ENCODE data around the gene PCYOX1L. TPM values are rescaled to one million over a fixed set of nuclear protein-coding genes. Genes with fewer than 3 reads are reported as not detected.

PCYOX1L gene
- total RNA-seq, 1 donor from 2014 or later: 11.9 TPM

GRCh38 chr5:149416987-149417710, 59.3 kb downstream of the PCYOX1L start:
- no peak for TF ChIP-seq CTCF (IDR thresholded peaks at IDR 0.05; ENCODE audit: insufficient read depth, low read length, poor library complexity, severe bottlenecking)

GRCh38 chr5:149417711-149418368, 60.0 kb downstream of the PCYOX1L start:
- no peaks in the 10 kb centered on the region for H3K27me3 ChIP-seq (ENCODE audit: control insufficient read depth, insufficient read depth, low read length)
- TF ChIP-seq CTCF (IDR thresholded peaks at IDR 0.05; ENCODE audit: insufficient read depth, low read length, poor library complexity, severe bottlenecking): no peak
- H3K4me3 ChIP-seq (ENCODE audit: low read depth, low read length): no peak overlapping the region
- no peaks in the 10 kb centered on the region for H3K36me3 ChIP-seq (ENCODE audit: control insufficient read depth, insufficient read depth, low read length)
- no peak for DNase-seq (ENCODE audit: low read depth)

More at GRCh38 chr5:149416987-149417710, 59.3 kb downstream of the PCYOX1L start:
- no peak for DNase-seq (ENCODE audit: low read depth)
- H3K36me3 ChIP-seq (ENCODE audit: control insufficient read depth, insufficient read depth, low read length): no peaks in the 10 kb centered on the region
- H3K4me3 ChIP-seq (ENCODE audit: low read depth, low read length): no peak overlapping the region
- H3K27me3 ChIP-seq (ENCODE audit: control insufficient read depth, insufficient read depth, low read length): no peaks in the 10 kb centered on the region

- H3K27me3 ChIP-seq (ENCODE audit: control insufficient read depth, insufficient read depth, low read length): no peaks in the 10 kb centered on the region
- TF ChIP-seq CTCF (IDR thresholded peaks at IDR 0.05; ENCODE audit: insufficient read depth, low read length, poor library complexity, severe bottlenecking): no peak
- no peak overlapping the region for H3K4me3 ChIP-seq (ENCODE audit: low read depth, low read length)
- no peak for DNase-seq (ENCODE audit: low read depth)
- H3K36me3 ChIP-seq (ENCODE audit: control insufficient read depth, insufficient read depth, low read length): no peaks in the 10 kb centered on the region
Observed at GRCh38 chr5:149418910-149419531, 61.2 kb downstream of the PCYOX1L start.

Other genes starting within 250 kb of the PCYOX1L start
- 32.1 and 35.2 TPM in 2 replicates for gene ABLIM3, start 216.6 kb upstream of the PCYOX1L start, total RNA-seq
- gene AFAP1L1, start 86.2 kb upstream of the PCYOX1L start, total RNA-seq: 15.3 and 15.5 TPM in 2 replicates
- 30.3 and 30.7 TPM in 2 replicates for gene GRPEL2, start 12.5 kb upstream of the PCYOX1L start, total RNA-seq
- not detected in 2 replicates for gene IL17B, start 21.2 kb downstream of the PCYOX1L start, total RNA-seq
- gene CSNK1A1, start 193.4 kb downstream of the PCYOX1L start, total RNA-seq: 250 and 270 TPM in 2 replicates
- gene ARHGEF37, start 223.5 kb downstream of the PCYOX1L start, total RNA-seq: 4.1 and 5.5 TPM in 2 replicates